K562 (cell line): Measurements from ENCODE around the gene PIGM. TPM values are rescaled to one million over a fixed set of nuclear protein-coding genes. Genes with fewer than 3 reads are reported as not detected.

Experiments used
- ATAC-seq: fragments of 200-7000 bp; cut with Tn5 transposase; 3 replicates; pipeline ENCODE4 v1.9.1; 2020; ENCODE audit warnings: moderate library complexity
- BruUV-seq: library from RNA; stranded (reverse); fragments of 400-500 nt; replicated peaks from 2 replicates; lab custom pipeline; 2021; lab: Mats Ljungman, UMichigan
- CTCF ChIA-PET: fragments of 300-600 bp; formaldehyde crosslinking; extraction: SDS; loops from one replicate; lab custom pipeline; 2021; ENCODE audit warnings: low intra/inter-chr PET ratio; lab: Yijun Ruan, JAX
- POLR2A ChIA-PET: fragments of 300-600, 350-650 bp; sonication (Branson Sonifier 250); formaldehyde crosslinking; extraction: SDS; loops from one replicate; lab custom pipeline; 2021; ENCODE audit warnings: antibody characterized with exemption, inconsistent platforms; lab: Yijun Ruan, JAX
- DNase-seq, 4 experiments: peaks; one replicate each; pipeline versions ENCODE4 v3.0.0 to v3.0.0-alpha.2; 2011 to 2018; ENCODE audit warnings: low spot score in 3 of 4, mixed read lengths in 3 of 4; ENCODE audit errors: extremely low read depth in 1 of 4
- FAIRE-seq: peaks from 2 replicates; lab custom pipeline; 2011; peaks lifted over from hg19 to GRCh38; lab: Jason Lieb, UNC
- H2AFZ ChIP-seq: 2 replicates; pipeline ENCODE4 v1.6.0; 2011; ENCODE audit warnings: low read depth, low read length, control low read depth, inconsistent platforms
- H3K27ac ChIP-seq: fragments of 200-600 bp; 3 replicates; pipeline ENCODE4 v1.8.0; 2011; ENCODE audit warnings: low read depth, mild to moderate bottlenecking, control low read depth, inconsistent platforms, low read length, moderate library complexity, mixed read lengths; ENCODE audit errors: extremely low read depth
- H3K27me3 ChIP-seq, 2 experiments: fragments of 300-600 bp in 1 of 2; 2 replicates in 1 of 2; 3 replicates in 1 of 2; pipeline versions ENCODE4 v1.6.0 to v1.8.0; 2011; ENCODE audit warnings: inconsistent platforms in 2 of 2, low read length in 2 of 2, mild to moderate bottlenecking in 1 of 2, mixed read lengths in 1 of 2, moderate library complexity in 1 of 2; ENCODE audit not compliant: control insufficient read depth in 2 of 2, insufficient read depth in 2 of 2
- H3K36me3 ChIP-seq: fragments of 300-600 bp; 3 replicates; pipeline ENCODE4 v1.8.0; 2011; ENCODE audit warnings: mild to moderate bottlenecking, low read length, inconsistent platforms; ENCODE audit not compliant: control insufficient read depth, insufficient read depth
- H3K4me1 ChIP-seq, 2 experiments: fragments of 200-600 bp in 1 of 2; replicated peaks in 1 of 2; 2 replicates in 1 of 2; 3 replicates in 1 of 2; pipeline versions ENCODE4 v1.5.1 to v1.8.0; 2011; ENCODE audit warnings: inconsistent platforms in 2 of 2, low read length in 2 of 2, mild to moderate bottlenecking in 1 of 2, mixed read lengths in 1 of 2, moderate library complexity in 1 of 2; ENCODE audit not compliant: control insufficient read depth in 2 of 2, insufficient read depth in 2 of 2
- H3K4me2 ChIP-seq: 2 replicates; pipeline ENCODE4 v1.6.1; 2011; ENCODE audit warnings: low read length, control low read depth, inconsistent platforms, mixed read lengths; ENCODE audit not compliant: insufficient read depth
- H3K4me3 ChIP-seq: fragments of 200-600 bp; sonication (generic), shearing (Covaris generic); 2 replicates; pipeline ENCODE4 v1.5.1; 2016; ENCODE audit warnings: control low read depth, inconsistent platforms
- H3K79me2 ChIP-seq: fragments of 200-600 bp; 3 replicates; pipeline ENCODE4 v1.8.0; 2011; ENCODE audit warnings: low read length, inconsistent platforms; ENCODE audit not compliant: control insufficient read depth, insufficient read depth
- H3K9ac ChIP-seq, 2 experiments: 2 replicates each; pipeline versions ENCODE4 v1.6.0 to v1.6.1; 2011; ENCODE audit warnings: low read depth in 2 of 2, low read length in 2 of 2, control low read depth in 1 of 2, inconsistent platforms in 1 of 2, mild to moderate bottlenecking in 1 of 2, mixed read lengths in 1 of 2; ENCODE audit not compliant: insufficient read depth in 1 of 2
- H3K9me1 ChIP-seq: one replicate; pipeline ENCODE4 v1.6.0; 2011; ENCODE audit warnings: inconsistent platforms, mild to moderate bottlenecking, low read length, moderate library complexity; ENCODE audit not compliant: control insufficient read depth, insufficient read depth
- H3K9me3 ChIP-seq: replicated peaks from 2 replicates; pipeline ENCODE4 v1.5.1; 2011; ENCODE audit warnings: low read depth, low read length, inconsistent platforms; ENCODE audit not compliant: control insufficient read depth, insufficient read depth
- H4K20me1 ChIP-seq: replicated peaks from 2 replicates; pipeline ENCODE4 v1.6.1; 2011; ENCODE audit warnings: low read length, inconsistent platforms, mixed read lengths; ENCODE audit not compliant: control insufficient read depth, insufficient read depth
- GABPB2 ChIP-seq: fragments of 250-450 bp; sonication (Bioruptor Pico); conservative IDR thresholded peaks from 2 replicates; pipeline ENCODE4 v1.5.1; 2021; ENCODE audit warnings: mild to moderate bottlenecking
- NR2C1 ChIP-seq, 2 experiments: fragments of 450-650 bp; IDR thresholded peaks; 2 replicates each; pipeline ENCODE4 v1.6.1; 2017; ENCODE audit warnings: mild to moderate bottlenecking in 2 of 2, antibody characterized with exemption in 1 of 2, inconsistent platforms in 1 of 2, missing compliant biosample characterization in 1 of 2, missing genetic modification characterization in 1 of 2
- PCBP1 ChIP-seq: fragments of 200-400 bp; formaldehyde crosslinking; IDR thresholded peaks from 2 replicates; pipeline ENCODE4 v1.6.1; 2018; ENCODE audit warnings: mild to moderate bottlenecking, low read depth, low read length; ENCODE audit not compliant: poor library complexity, severe bottlenecking
- ZNF77 ChIP-seq: fragments of 250-450 bp; sonication (Bioruptor Pico); IDR thresholded peaks from 2 replicates; pipeline ENCODE4 v1.5.0; 2020
- WGBS: fragments of 100-300 bp; shearing (Covaris generic); methylation state at CpG from one replicate; pipeline ENCODE4 v1.1.6; 2016; ENCODE audit warnings: low coverage, mixed read lengths; ENCODE audit not compliant: insufficient coverage; ENCODE audit errors: missing lambda C conversion rate; 5-methylcytosine and 5-hydroxymethylcytosine counted together
- in situ Hi-C: fragments of 300-500 bp; cut with MboI; formaldehyde crosslinking; loops from 4 replicates; pipeline ENCODE4 v1.15.0; 2018; ENCODE audit warnings: inconsistent platforms, mixed read lengths
- intact Hi-C: fragments of 100-400 bp; cut with micrococcal nuclease; formaldehyde crosslinking; loops from 2 replicates; pipeline ENCODE4 v1.14.2; 2022
- polyA plus RNA-seq, 8 experiments: library from polyadenylated mRNA; depleted of rRNA in 4 of 8; stranded (reverse) in 5 of 8; unstranded in 3 of 8; fragments of >200 nt; fragmentation: Nextera tagmentation in 2 of 8; fragmentation: Illumina TruSeq in 1 of 8; extraction: Ambion mirVana in 2 of 8; extraction: Trizol in 1 of 8; gene quantifications; 2 replicates each; pipeline versions ENCODE4 v1.2.1 to v1.2.3, GENCODE V29; 2011 to 2014; ENCODE audit warnings: inconsistent platforms in 1 of 8, missing spikeins in 1 of 8
- total RNA-seq, 7 experiments: library from RNA; depleted of rRNA in 6 of 7; stranded (reverse); fragments of >200 nt in 6 of 7; fragmentation: Illumina TruSeq in 2 of 7; extraction: Trizol in 2 of 7; gene quantifications; 2 replicates each; pipeline versions ENCODE4 v1.2.1 to v1.2.3, GENCODE V29; 2011 to 2021; ENCODE audit warnings: low replicate concordance in 1 of 7
- TF ChIP-seq, protein P1 (sequence below): fragments of 250-450 bp; sonication (Bioruptor Pico); IDR thresholded peaks from 2 replicates; pipeline ENCODE4 v1.5.0; 2021

PIGM gene
- total and polyA plus RNA-seq, 9 of the 15 experiments (the other 6 are each of a cell fraction or from before 2014, with no cell fraction given), result 2.6 to 6.7 (median 4.3) TPM

DNA sequence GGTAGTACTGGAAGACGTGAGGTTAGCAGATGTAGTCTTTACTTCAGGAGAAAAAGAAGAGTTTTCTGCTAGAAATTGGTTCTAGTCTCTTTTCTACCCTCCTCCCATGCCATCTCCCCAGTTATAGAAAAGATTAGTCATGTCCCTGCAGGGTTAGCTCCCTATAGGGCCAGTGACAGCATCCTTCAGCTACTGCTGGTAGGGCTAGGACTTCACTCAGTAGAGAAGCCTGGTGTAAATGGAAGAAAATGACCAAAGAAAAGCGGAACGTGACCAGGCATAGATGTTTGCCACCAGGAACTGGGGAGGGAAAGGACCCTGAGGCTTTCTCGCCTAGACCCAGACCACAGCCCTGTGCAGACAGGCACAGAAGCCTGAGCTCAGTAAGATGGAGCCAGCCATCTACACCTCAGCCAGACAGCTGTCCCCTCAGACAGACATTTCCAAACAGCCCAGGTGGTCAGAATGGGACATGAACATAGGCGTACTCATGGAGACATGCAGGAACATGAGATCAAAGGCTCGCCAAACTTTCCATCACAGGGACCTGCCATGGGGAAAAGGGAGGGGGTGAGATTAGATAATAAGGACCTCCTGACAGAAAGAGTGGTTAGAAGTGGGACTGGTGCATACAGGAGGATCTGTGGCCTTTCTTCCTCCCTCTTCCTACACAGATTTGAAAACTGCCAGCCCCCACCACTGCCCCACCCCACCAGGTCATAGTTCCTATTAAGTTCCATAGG lies 54.3 kb downstream of the PIGM start:
- H4K20me1 ChIP-seq, result no peaks in the 10 kb centered on the region; the same call in 1 of the 2 replicates
- H2AFZ ChIP-seq, result no peak overlapping the region
- ChIA-PET CTCF (no interaction called here), POLR2A (interaction anchor here (0.8 kb wide), 1 partner anchor 13 kb away, joined by 4 read pairs; no protein-coding TSS in a partner anchor)
- peaks cover 23 to 40% of the 10 kb centered on the region in 2 experiments; a peak in 4 of 5 replicates for H3K27me3 ChIP-seq
- no peaks in the 10 kb centered on the region for H3K9me1 ChIP-seq
- in situ Hi-C loops, result loop anchor here (25.0 kb wide), 1 partner anchor 790 kb away; no protein-coding TSS in a partner anchor
- H3K36me3 ChIP-seq, result no peaks in the 10 kb centered on the region
- intact Hi-C loops, result no loop called here
- no peaks in the 10 kb centered on the region for H3K4me1 ChIP-seq
- H3K9ac ChIP-seq, result no peak overlapping the region
- FAIRE-seq, result no peak
- no peaks in the 10 kb centered on the region for H3K79me2 ChIP-seq
- ATAC-seq, result no peak
- 2% methylated on average over 6 of the region's 6 CpGs for WGBS
- no peak for TF ChIP-seq NR2C1 (IDR thresholded peaks at IDR 0.05)
- no peak for TF ChIP-seq NR2C1 (tag; IDR thresholded peaks at IDR 0.05)
- no peak for TF ChIP-seq ZNF77
- TF ChIP-seq, protein P1, sequence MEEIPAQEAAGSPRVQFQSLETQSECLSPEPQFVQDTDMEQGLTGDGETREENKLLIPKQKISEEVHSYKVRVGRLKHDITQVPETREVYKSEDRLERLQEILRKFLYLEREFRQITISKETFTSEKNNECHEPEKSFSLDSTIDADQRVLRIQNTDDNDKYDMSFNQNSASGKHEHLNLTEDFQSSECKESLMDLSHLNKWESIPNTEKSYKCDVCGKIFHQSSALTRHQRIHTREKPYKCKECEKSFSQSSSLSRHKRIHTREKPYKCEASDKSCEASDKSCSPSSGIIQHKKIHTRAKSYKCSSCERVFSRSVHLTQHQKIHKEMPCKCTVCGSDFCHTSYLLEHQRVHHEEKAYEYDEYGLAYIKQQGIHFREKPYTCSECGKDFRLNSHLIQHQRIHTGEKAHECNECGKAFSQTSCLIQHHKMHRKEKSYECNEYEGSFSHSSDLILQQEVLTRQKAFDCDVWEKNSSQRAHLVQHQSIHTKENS (CRISPR knock-in tag), result no peak
- no peak for TF ChIP-seq GABPB2
- no peak for TF ChIP-seq PCBP1
- H3K27ac ChIP-seq, result no peak overlapping the region
- H3K9me3 ChIP-seq, result no peaks in the 10 kb centered on the region
- no TSS peak for BruUV-seq
- H3K4me2 ChIP-seq, result no peak overlapping the region
- no peak for DNase-seq
- no peak overlapping the region for H3K4me3 ChIP-seq

Other genes starting within 250 kb of the PIGM start
Only the 7 nearest of the 15 such genes appear.
- gene TAGLN2, start 106.5 kb downstream of the PIGM start, total RNA-seq (2014; rRNA removed), result 456 and 502 TPM in 2 replicates
- gene TAGLN2, start 106.5 kb downstream of the PIGM start, total RNA-seq (2014; rRNA removed; fragmentation: Illumina TruSeq; extraction: Trizol), result 180 and 192 TPM in 2 replicates
- gene TAGLN2, start 106.5 kb downstream of the PIGM start, total RNA-seq (2015; rRNA removed; fragmentation: Illumina TruSeq; extraction: Trizol), result 247 and 249 TPM in 2 replicates
- gene TAGLN2, start 106.5 kb downstream of the PIGM start, total RNA-seq (2021), result 498 and 506 TPM in 2 replicates
- gene TAGLN2, start 106.5 kb downstream of the PIGM start, polyA plus RNA-seq (2011; rRNA removed), result 414 and 518 TPM in 2 replicates
- gene TAGLN2, start 106.5 kb downstream of the PIGM start, polyA plus RNA-seq (2014; fragmentation: Illumina TruSeq; extraction: Trizol), result 565 and 573 TPM in 2 replicates
- gene TAGLN2, start 106.5 kb downstream of the PIGM start, polyA plus RNA-seq (2014; fragmentation: Nextera tagmentation; extraction: Ambion mirVana), result 100 to 1,000 TPM; 334 to 683 TPM
- gene TAGLN2, start 106.5 kb downstream of the PIGM start, polyA plus RNA-seq (2014; rRNA removed), result 455 and 456 TPM in 2 replicates
- 0.09 and 0.24 TPM in 2 replicates for gene IGSF9, start 86.4 kb downstream of the PIGM start, total RNA-seq (2014; rRNA removed)
- gene IGSF9, start 86.4 kb downstream of the PIGM start, total RNA-seq (2014; rRNA removed; fragmentation: Illumina TruSeq; extraction: Trizol), result 0.04 TPM in 1 of 2 replicates, not detected in the other
- 0.04 and 0.08 TPM in 2 replicates for gene IGSF9, start 86.4 kb downstream of the PIGM start, total RNA-seq (2015; rRNA removed; fragmentation: Illumina TruSeq; extraction: Trizol)
- gene IGSF9, start 86.4 kb downstream of the PIGM start, total RNA-seq (2021), result 0.29 and 0.34 TPM in 2 replicates
- gene IGSF9, start 86.4 kb downstream of the PIGM start, polyA plus RNA-seq (2011; rRNA removed), result 0.03 and 0.09 TPM in 2 replicates
- 0.19 and 0.22 TPM in 2 replicates for gene IGSF9, start 86.4 kb downstream of the PIGM start, polyA plus RNA-seq (2014; fragmentation: Illumina TruSeq; extraction: Trizol)
- gene IGSF9, start 86.4 kb downstream of the PIGM start, polyA plus RNA-seq (2014; fragmentation: Nextera tagmentation; extraction: Ambion mirVana), result under 1 TPM in 1 of 2 experiments, not detected in 1; 0.04 TPM
- 0.25 and 0.31 TPM in 2 replicates for gene IGSF9, start 86.4 kb downstream of the PIGM start, polyA plus RNA-seq (2014; rRNA removed)
- gene SLAMF9, start 77.8 kb downstream of the PIGM start, total RNA-seq (2014; rRNA removed), result not detected in 2 replicates
- not detected in 2 replicates for gene SLAMF9, start 77.8 kb downstream of the PIGM start, total RNA-seq (2014; rRNA removed; fragmentation: Illumina TruSeq; extraction: Trizol)
- not detected in 2 replicates for gene SLAMF9, start 77.8 kb downstream of the PIGM start, total RNA-seq (2015; rRNA removed; fragmentation: Illumina TruSeq; extraction: Trizol)
- not detected in 2 replicates for gene SLAMF9, start 77.8 kb downstream of the PIGM start, total RNA-seq (2021)
- 0.13 TPM in 1 of 2 replicates, not detected in the other for gene SLAMF9, start 77.8 kb downstream of the PIGM start, polyA plus RNA-seq (2011; rRNA removed)
- gene SLAMF9, start 77.8 kb downstream of the PIGM start, polyA plus RNA-seq (2014; fragmentation: Illumina TruSeq; extraction: Trizol), result 0.25 TPM in 1 of 2 replicates, not detected in the other
- gene SLAMF9, start 77.8 kb downstream of the PIGM start, polyA plus RNA-seq (2014; fragmentation: Nextera tagmentation; extraction: Ambion mirVana), result under 1 TPM in 1 of 2 experiments, not detected in 1; 0.21 TPM
- not detected in 2 replicates for gene SLAMF9, start 77.8 kb downstream of the PIGM start, polyA plus RNA-seq (2014; rRNA removed)
- not detected in 2 replicates for gene KCNJ10, start 38.2 kb upstream of the PIGM start, total RNA-seq (2014; rRNA removed)
- not detected in 2 replicates for gene KCNJ10, start 38.2 kb upstream of the PIGM start, total RNA-seq (2014; rRNA removed; fragmentation: Illumina TruSeq; extraction: Trizol)
- not detected in 2 replicates for gene KCNJ10, start 38.2 kb upstream of the PIGM start, total RNA-seq (2015; rRNA removed; fragmentation: Illumina TruSeq; extraction: Trizol)
- not detected in 2 replicates for gene KCNJ10, start 38.2 kb upstream of the PIGM start, total RNA-seq (2021)
- gene KCNJ10, start 38.2 kb upstream of the PIGM start, polyA plus RNA-seq (2011; rRNA removed), result not detected in 2 replicates
- gene KCNJ10, start 38.2 kb upstream of the PIGM start, polyA plus RNA-seq (2014; fragmentation: Illumina TruSeq; extraction: Trizol), result not detected in 2 replicates
- under 1 TPM; 0.06 to 0.11 TPM for gene KCNJ10, start 38.2 kb upstream of the PIGM start, polyA plus RNA-seq (2014; fragmentation: Nextera tagmentation; extraction: Ambion mirVana)
- gene KCNJ10, start 38.2 kb upstream of the PIGM start, polyA plus RNA-seq (2014; rRNA removed), result not detected in 2 replicates
- gene KCNJ9, start 49.5 kb upstream of the PIGM start, total RNA-seq (2014; rRNA removed), result not detected in 2 replicates
- gene KCNJ9, start 49.5 kb upstream of the PIGM start, total RNA-seq (2014; rRNA removed; fragmentation: Illumina TruSeq; extraction: Trizol), result not detected in 2 replicates
- not detected in 2 replicates for gene KCNJ9, start 49.5 kb upstream of the PIGM start, total RNA-seq (2015; rRNA removed; fragmentation: Illumina TruSeq; extraction: Trizol)
- gene KCNJ9, start 49.5 kb upstream of the PIGM start, total RNA-seq (2021), result not detected in 2 replicates
- not detected in 2 replicates for gene KCNJ9, start 49.5 kb upstream of the PIGM start, polyA plus RNA-seq (2011; rRNA removed)
- not detected in 2 replicates for gene KCNJ9, start 49.5 kb upstream of the PIGM start, polyA plus RNA-seq (2014; fragmentation: Illumina TruSeq; extraction: Trizol)
- gene KCNJ9, start 49.5 kb upstream of the PIGM start, polyA plus RNA-seq (2014; fragmentation: Nextera tagmentation; extraction: Ambion mirVana), result not detected
- gene KCNJ9, start 49.5 kb upstream of the PIGM start, polyA plus RNA-seq (2014; rRNA removed), result not detected in 2 replicates
- gene IGSF8, start 66.6 kb upstream of the PIGM start, total RNA-seq (2014; rRNA removed), result 7.3 and 8.6 TPM in 2 replicates
- gene IGSF8, start 66.6 kb upstream of the PIGM start, total RNA-seq (2014; rRNA removed; fragmentation: Illumina TruSeq; extraction: Trizol), result 0.93 and 1.4 TPM in 2 replicates
- 3.2 and 3.9 TPM in 2 replicates for gene IGSF8, start 66.6 kb upstream of the PIGM start, total RNA-seq (2015; rRNA removed; fragmentation: Illumina TruSeq; extraction: Trizol)
- 11.7 and 12.5 TPM in 2 replicates for gene IGSF8, start 66.6 kb upstream of the PIGM start, total RNA-seq (2021)
- gene IGSF8, start 66.6 kb upstream of the PIGM start, polyA plus RNA-seq (2011; rRNA removed), result 3.9 and 10.0 TPM in 2 replicates
- 3.1 and 5.9 TPM in 2 replicates for gene IGSF8, start 66.6 kb upstream of the PIGM start, polyA plus RNA-seq (2014; fragmentation: Illumina TruSeq; extraction: Trizol)
- under 1 TPM; 0.32 to 0.35 TPM for gene IGSF8, start 66.6 kb upstream of the PIGM start, polyA plus RNA-seq (2014; fragmentation: Nextera tagmentation; extraction: Ambion mirVana)
- 7.1 and 7.6 TPM in 2 replicates for gene IGSF8, start 66.6 kb upstream of the PIGM start, polyA plus RNA-seq (2014; rRNA removed)
- not detected in 2 replicates for gene ATP1A2, start 83.8 kb upstream of the PIGM start, total RNA-seq (2014; rRNA removed)
- gene ATP1A2, start 83.8 kb upstream of the PIGM start, total RNA-seq (2014; rRNA removed; fragmentation: Illumina TruSeq; extraction: Trizol), result not detected in 2 replicates
- gene ATP1A2, start 83.8 kb upstream of the PIGM start, total RNA-seq (2015; rRNA removed; fragmentation: Illumina TruSeq; extraction: Trizol), result not detected in 2 replicates
- 0.04 and 0.09 TPM in 2 replicates for gene ATP1A2, start 83.8 kb upstream of the PIGM start, total RNA-seq (2021)
- 0.11 and 0.14 TPM in 2 replicates for gene ATP1A2, start 83.8 kb upstream of the PIGM start, polyA plus RNA-seq (2011; rRNA removed)
- gene ATP1A2, start 83.8 kb upstream of the PIGM start, polyA plus RNA-seq (2014; fragmentation: Illumina TruSeq; extraction: Trizol), result 0.04 TPM in 1 of 2 replicates, not detected in the other
- gene ATP1A2, start 83.8 kb upstream of the PIGM start, polyA plus RNA-seq (2014; fragmentation: Nextera tagmentation; extraction: Ambion mirVana), result not detected
- not detected in 2 replicates for gene ATP1A2, start 83.8 kb upstream of the PIGM start, polyA plus RNA-seq (2014; rRNA removed)